ENCODE measurements around the gene KIF6.

- TF ChIP-seq POLR2A (IDR thresholded peaks at IDR 0.05) (no peak), POLR2AphosphoS5 (IDR thresholded peaks at IDR 0.05) (no peak)
Observed at GRCh38 chr6:39555136-39555535, 170.1 kb downstream of the KIF6 start.
